GM21367 (cell line): ENCODE measurements around the gene DDX3X.
"Not testable (repeated sequence)": the region's sequence is repeated elsewhere in the genome, so short reads cannot be mapped to it uniquely, and the experiment has no call there.

Experiments used
- ATAC-seq: cut with Tn5 transposase; IDR thresholded peaks from one replicate; pipeline ENCODE4 v1.9.1; 2021; ENCODE audit not compliant: unreplicated experiment

Gene DDX3X

DNA sequence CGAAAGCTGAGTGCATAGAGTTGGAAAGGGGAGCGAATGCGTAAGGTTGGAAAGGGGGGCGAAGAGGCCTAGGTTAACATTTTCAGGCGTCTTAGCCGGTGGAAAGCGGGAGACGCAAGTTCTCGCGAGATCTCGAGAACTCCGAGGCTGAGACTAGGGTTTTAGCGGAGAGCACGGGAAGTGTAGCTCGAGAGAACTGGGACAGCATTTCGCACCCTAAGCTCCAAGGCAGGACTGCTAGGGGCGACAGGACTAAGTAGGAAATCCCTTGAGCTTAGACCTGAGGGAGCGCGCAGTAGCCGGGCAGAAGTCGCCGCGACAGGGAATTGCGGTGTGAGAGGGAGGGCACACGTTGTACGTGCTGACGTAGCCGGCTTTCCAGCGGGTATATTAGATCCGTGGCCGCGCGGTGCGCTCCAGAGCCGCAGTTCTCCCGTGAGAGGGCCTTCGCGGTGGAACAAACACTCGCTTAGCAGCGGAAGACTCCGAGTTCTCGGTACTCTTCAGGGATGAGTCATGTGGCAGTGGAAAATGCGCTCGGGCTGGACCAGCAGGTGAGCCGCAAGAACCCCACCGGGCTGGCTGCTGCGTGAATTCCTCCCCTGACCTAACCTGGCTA lies at the start of gene DDX3X:
Gene DDX3X (plus strand): TSS at position 419 of the 619 bp plus-strand sequence. CDS start 91 bp downstream, at position 510.
- peak; percentile 38 for ATAC-seq

- ATAC-seq, result not testable (repeated sequence)
These were observed 48.0 kb upstream of the DDX3X start for GRCh38 chrX:41285928-41286327.

DNA sequence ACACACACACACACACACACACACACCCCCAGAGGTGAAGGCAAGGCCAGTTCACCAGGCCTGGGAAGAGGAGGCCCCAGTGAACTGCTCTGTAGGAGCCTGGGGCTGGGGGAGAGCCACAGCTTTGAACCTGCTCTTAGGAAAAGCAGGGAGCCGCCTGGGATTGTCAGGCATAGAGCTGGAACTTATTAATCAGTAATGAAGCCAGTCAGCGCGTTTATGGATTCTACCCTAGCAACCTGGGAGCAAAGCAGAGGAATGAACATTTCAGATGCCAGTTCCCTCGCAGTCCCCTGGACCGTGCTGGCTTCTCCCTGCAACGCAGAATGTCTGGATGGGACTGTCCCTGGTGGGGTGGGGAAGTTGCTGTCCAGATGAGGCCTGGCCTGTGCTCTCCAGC lies 45.3 kb upstream of the DDX3X start:
- ATAC-seq, result no peak

DNA sequence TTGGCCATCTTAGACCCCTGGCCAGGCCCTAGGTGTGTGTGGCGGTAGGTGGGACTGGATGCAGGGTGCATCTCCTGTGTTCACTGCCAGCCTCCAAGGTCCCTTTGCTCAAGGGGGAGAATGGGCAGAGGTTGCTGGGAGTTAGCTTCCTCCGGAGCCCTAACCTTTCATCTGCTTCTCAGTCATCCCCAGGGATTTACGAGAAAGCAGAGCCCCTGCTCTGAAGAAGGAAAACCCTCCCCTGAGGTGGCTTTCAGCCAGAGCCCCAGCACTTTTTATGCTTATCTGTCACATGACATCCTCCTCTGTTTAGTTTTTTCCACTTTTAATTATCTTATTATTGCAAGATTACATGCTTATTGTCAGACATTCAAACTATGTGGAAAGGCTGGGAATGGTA lies 44.9 kb upstream of the DDX3X start:
- no peak for ATAC-seq

DNA sequence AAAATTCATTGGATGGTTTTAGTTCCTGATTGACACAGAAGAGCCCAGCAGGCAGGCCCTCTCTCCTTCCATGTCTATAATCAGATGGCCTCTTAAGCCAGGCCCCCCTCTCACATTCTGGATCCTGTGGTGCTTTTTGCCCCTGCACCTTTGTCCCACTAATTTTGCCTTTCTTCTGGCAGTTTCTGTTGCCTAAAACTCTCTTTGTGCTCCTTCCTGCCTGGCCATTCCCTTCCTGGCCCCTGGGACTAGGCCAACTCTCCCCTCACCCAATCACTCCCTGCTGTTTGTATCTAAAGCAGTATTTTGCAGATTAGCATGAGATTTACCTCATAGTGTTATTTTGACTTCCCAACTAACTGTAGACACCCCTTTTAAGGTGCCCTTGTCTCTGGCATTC lies 42.7 kb upstream of the DDX3X start:
- no peak for ATAC-seq

- no peak for ATAC-seq
These were observed 40.7 kb upstream of the DDX3X start for GRCh38 chrX:41293269-41293668.

- no peak for ATAC-seq
These were observed 33.1 kb upstream of the DDX3X start for GRCh38 chrX:41300758-41301437.

- no peak for ATAC-seq
These were observed 32.5 kb upstream of the DDX3X start for GRCh38 chrX:41301438-41301824.

DNA sequence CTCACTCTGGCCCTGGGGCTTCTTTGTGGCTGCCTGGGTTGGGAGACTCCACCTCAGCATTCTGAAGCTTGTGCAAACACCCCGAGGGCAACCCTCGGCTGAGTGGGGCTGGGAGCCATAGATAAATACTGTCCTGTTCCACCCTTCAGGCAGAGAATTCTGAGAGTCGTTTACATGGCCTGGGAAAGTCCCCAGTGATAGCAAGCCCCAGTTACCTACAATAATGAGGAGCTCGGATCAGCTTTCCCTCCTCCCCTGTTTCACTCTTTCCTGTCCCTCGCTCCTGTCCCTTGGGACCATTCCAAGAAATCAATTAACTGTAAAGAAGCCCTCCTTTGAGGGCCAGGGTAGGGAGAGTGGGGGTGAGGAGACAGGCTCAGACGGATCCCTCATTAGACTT lies 31.6 kb upstream of the DDX3X start:
- no peak for ATAC-seq

GRCh38 chrX:41303013-41303412 lies 30.9 kb upstream of the DDX3X start:
- no peak for ATAC-seq

- no peak for ATAC-seq
These were observed 29.8 kb upstream of the DDX3X start for GRCh38 chrX:41304178-41304577.

DNA sequence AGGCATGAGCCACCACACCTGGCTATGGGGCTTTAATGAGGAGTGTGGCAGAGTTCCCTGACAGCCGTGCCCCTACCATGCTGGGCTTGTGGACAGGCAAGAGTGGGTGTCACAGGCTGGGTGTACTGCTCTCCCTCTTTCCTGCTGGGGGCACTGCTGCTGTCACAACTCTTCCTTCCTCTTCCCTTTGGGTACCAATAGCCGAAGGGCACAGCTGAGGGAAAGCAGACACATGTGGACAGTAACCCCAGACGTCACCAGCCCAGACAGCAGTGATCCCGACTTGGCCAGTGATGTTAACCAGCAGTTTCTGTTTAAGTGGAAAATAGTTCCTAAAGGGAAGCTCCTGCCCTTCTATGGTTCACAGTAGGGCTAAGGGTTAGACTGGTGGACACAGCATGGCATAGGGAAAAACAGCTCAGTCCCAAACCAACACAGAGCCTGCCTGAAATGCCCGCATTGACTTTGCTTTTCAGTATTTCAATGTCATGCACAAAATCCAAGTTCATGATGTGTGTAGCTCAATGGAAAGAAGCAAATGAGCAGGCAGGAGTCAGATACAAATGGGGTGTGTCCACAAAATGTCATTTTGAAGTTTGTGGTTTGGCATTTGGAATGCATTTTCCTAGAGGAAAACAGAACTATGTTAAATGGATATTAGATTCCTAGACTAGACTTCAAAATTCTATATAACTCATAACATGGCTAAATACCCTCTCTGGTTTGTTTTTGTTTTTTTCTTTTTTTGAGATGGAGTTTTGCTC lies 24.9 kb upstream of the DDX3X start:
- ATAC-seq, result no peak

DNA sequence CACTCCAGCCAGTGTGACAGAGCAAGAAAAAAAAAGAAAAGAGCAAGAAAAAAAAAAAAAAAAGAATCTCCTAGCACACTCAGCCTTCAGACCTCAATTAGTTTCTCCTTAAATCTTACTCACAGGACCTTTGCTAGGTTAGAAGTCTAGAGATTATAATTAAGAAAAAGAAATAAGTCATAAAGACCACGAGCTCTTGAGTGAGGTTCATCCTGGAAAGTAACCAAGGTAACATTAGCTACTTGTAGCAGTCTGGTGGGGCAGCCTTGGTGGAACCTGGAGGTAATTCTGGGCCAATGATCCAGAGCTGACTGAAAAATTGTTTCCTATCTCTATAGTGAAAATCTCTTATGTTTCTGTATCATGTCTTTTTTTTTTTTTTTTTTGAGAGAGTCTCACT lies 21.2 kb upstream of the DDX3X start:
- ATAC-seq, result no peak

GRCh38 chrX:41313419-41313818 lies 20.5 kb upstream of the DDX3X start:
- no peak for ATAC-seq

DNA sequence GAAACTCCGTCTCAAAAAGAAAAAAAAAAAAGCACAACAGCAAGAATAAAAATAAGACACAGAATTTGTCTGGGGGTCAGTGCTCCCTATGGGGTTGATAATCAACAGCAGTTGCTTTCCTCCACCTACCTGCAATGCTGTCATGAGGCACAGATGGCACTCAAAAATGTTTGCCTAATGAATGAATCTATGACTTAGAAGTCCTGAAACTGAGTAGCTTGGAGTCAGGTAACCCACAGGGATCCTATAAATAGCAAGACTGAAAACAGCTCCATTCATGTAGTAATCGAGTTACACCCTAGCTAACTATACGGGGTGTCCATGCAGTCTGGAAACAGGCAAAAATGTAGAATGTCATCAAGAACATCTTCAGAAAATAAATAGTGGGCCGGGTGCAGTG lies 19.8 kb upstream of the DDX3X start:
- no peak for ATAC-seq

- ATAC-seq, result no peak
These were observed 19.1 kb upstream of the DDX3X start for GRCh38 chrX:41314881-41315280.

- ATAC-seq, result not testable (repeated sequence)
These were observed 17.7 kb upstream of the DDX3X start for GRCh38 chrX:41316266-41316665.

- ATAC-seq, result no peak
These were observed 16.3 kb upstream of the DDX3X start for GRCh38 chrX:41317477-41318208.

GRCh38 chrX:41320393-41320792 lies 13.6 kb upstream of the DDX3X start:
- no peak for ATAC-seq

DNA sequence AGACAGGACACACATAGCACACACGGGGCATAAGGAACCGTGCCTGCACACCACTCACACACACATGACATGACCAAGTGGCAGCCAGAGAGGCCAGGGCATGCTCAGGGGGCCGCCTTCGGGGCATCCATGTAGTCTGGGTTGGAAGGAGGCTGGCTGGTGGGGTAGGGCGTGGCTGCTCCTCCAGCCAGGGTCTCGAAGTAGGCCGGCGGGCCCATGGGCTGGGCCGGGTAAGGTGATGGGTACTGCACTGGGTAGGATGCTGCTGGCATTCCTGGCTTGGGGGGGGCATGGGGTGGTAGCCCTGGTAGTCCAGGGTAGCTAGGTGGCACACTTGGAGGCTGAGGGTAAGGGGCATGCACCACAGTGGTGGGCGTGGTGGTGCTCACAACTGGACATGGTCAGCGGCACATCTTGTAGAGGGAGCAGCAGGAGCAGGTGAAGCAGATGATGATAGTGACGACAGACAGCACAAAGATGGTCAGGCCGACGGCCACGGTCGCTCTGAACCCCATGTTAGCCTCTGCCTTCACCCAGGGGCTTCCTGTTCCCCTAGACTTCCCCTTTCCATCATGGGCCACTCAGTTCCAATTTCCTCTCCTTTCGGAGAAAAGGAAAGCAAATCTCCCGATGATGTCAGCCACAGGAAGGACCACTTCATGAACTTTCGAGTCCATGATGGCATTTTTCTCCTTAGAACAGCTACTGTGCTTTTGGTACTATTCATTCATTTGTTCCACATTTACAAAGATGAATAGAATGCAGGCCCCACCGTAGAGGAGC lies 10.9 kb upstream of the DDX3X start:
- ATAC-seq, result no peak

- ATAC-seq, result no peak
These were observed 7.5 kb upstream of the DDX3X start for GRCh38 chrX:41326431-41326830.
